Measurements from ENCODE around the gene POU2AF2.

DNA sequence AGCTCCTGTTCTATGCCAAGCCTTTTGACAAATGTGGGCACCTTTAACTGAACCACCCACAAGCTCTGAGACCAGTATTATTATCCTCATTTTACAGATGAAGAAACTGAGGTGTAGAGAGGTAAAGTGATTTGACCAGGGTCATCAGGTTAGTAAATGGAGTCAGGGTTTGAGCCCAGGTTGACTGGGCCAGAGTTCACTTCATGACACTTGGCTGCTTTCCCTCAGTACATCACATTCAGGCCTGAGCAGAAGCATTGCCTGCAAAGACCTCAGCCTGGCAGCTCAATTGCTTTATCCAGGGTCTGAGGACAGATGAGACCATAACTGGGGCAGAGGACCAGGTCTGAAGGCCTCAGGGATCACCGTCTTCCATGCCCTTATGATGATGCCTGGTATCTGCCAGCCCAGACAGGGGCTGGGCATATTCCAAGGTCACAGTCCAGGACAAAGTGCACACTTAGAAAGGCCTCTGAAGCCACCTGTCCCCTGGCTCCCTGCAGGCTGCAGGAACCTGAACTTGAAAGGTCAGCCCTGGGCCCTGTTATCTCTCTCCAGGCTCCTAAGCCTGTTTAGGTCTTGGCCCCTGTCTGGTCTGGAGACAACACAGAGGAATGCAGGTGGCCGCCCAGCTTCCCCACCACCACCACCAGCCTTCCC, 84.8 kb downstream of the POU2AF2 start:
- TF ChIP-seq EP300 (conservative IDR thresholded peaks at IDR 0.05; ENCODE audit: poor library complexity, severe bottlenecking) (no peak), EZH2 (IDR thresholded peaks at IDR 0.05; ENCODE audit: borderline replicate concordance, insufficient read depth, low read length, poor library complexity, severe bottlenecking) (no peak)
- TF ChIP-seq, protein P1, sequence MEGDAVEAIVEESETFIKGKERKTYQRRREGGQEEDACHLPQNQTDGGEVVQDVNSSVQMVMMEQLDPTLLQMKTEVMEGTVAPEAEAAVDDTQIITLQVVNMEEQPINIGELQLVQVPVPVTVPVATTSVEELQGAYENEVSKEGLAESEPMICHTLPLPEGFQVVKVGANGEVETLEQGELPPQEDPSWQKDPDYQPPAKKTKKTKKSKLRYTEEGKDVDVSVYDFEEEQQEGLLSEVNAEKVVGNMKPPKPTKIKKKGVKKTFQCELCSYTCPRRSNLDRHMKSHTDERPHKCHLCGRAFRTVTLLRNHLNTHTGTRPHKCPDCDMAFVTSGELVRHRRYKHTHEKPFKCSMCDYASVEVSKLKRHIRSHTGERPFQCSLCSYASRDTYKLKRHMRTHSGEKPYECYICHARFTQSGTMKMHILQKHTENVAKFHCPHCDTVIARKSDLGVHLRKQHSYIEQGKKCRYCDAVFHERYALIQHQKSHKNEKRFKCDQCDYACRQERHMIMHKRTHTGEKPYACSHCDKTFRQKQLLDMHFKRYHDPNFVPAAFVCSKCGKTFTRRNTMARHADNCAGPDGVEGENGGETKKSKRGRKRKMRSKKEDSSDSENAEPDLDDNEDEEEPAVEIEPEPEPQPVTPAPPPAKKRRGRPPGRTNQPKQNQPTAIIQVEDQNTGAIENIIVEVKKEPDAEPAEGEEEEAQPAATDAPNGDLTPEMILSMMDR (IDR thresholded peaks at IDR 0.05; ENCODE audit: poor library complexity, severe bottlenecking): no peak
- TF ChIP-seq, protein P2, sequence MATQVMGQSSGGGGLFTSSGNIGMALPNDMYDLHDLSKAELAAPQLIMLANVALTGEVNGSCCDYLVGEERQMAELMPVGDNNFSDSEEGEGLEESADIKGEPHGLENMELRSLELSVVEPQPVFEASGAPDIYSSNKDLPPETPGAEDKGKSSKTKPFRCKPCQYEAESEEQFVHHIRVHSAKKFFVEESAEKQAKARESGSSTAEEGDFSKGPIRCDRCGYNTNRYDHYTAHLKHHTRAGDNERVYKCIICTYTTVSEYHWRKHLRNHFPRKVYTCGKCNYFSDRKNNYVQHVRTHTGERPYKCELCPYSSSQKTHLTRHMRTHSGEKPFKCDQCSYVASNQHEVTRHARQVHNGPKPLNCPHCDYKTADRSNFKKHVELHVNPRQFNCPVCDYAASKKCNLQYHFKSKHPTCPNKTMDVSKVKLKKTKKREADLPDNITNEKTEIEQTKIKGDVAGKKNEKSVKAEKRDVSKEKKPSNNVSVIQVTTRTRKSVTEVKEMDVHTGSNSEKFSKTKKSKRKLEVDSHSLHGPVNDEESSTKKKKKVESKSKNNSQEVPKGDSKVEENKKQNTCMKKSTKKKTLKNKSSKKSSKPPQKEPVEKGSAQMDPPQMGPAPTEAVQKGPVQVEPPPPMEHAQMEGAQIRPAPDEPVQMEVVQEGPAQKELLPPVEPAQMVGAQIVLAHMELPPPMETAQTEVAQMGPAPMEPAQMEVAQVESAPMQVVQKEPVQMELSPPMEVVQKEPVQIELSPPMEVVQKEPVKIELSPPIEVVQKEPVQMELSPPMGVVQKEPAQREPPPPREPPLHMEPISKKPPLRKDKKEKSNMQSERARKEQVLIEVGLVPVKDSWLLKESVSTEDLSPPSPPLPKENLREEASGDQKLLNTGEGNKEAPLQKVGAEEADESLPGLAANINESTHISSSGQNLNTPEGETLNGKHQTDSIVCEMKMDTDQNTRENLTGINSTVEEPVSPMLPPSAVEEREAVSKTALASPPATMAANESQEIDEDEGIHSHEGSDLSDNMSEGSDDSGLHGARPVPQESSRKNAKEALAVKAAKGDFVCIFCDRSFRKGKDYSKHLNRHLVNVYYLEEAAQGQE (IDR thresholded peaks at IDR 0.05; ENCODE audit: borderline replicate concordance): no peak
